ENCODE results near the gene ZFP36.

DNA sequence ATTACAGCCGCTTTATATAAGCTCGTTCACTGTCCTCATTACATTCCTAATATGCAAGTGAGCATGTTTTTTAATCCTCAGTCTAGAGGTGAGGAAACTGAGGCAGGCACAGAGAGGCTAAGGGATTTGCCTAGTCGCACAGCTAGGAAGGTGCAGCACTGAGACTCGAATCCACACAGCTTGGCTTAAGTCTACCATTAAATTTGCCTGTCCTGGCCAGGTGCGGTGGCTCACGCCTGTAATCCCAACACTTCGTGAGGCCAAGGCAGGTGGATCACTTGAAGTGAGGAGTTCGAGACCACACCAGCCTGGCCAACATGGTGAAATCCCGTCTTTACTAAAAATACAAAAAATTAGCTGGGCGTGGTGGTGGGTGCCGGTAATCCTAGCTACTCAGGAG, 21.1 kb downstream of the ZFP36 start:
- TF ChIP-seq, protein P1, sequence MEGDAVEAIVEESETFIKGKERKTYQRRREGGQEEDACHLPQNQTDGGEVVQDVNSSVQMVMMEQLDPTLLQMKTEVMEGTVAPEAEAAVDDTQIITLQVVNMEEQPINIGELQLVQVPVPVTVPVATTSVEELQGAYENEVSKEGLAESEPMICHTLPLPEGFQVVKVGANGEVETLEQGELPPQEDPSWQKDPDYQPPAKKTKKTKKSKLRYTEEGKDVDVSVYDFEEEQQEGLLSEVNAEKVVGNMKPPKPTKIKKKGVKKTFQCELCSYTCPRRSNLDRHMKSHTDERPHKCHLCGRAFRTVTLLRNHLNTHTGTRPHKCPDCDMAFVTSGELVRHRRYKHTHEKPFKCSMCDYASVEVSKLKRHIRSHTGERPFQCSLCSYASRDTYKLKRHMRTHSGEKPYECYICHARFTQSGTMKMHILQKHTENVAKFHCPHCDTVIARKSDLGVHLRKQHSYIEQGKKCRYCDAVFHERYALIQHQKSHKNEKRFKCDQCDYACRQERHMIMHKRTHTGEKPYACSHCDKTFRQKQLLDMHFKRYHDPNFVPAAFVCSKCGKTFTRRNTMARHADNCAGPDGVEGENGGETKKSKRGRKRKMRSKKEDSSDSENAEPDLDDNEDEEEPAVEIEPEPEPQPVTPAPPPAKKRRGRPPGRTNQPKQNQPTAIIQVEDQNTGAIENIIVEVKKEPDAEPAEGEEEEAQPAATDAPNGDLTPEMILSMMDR (IDR thresholded peaks at IDR 0.05): no peak
- TF ChIP-seq POLR2A (IDR thresholded peaks at IDR 0.05): no peak

Data from adrenal gland (tissue), 5 donors.